Endothelial cell of umbilical vein (primary cell): Measurements from ENCODE around the gene PRKCSH. TPM values are rescaled to one million over a fixed set of nuclear protein-coding genes. Genes with fewer than 3 reads are reported as not detected.

ENCODE experiments used
- BruUV-seq: library from RNA; stranded (reverse); fragments of 400-500 nt; replicated peaks from 2 replicates; lab custom pipeline; 2021; lab: Mats Ljungman, UMichigan
- CTCF ChIA-PET: fragments of 300-600, 350-600 bp; sonication (Branson Sonifier 250); formaldehyde crosslinking; loops from one replicate; lab custom pipeline; 2021; ENCODE audit warnings: antibody characterized with exemption, inconsistent platforms; lab: Charles Lee
- POLR2A ChIA-PET: fragments of 300-600, 350-600 bp; sonication (Branson Sonifier 250); formaldehyde crosslinking; loops from one replicate; lab custom pipeline; 2021; ENCODE audit warnings: antibody characterized with exemption, inconsistent platforms; lab: Charles Lee
- DNase-seq: peaks from one replicate; pipeline ENCODE4 v3.0.0-alpha.2; 2011; ENCODE audit warnings: low read depth, low spot score
- FAIRE-seq: peaks from 2 replicates; lab custom pipeline; 2011; peaks lifted over from hg19 to GRCh38; lab: Jason Lieb, UNC
- H2AFZ ChIP-seq: 2 replicates; pipeline ENCODE4 v1.6.0; 2012; ENCODE audit warnings: low read depth, low read length, control low read depth, inconsistent platforms
- H3K27ac ChIP-seq: 2 replicates; pipeline ENCODE4 v1.5.1; 2011; ENCODE audit warnings: low read depth, mild to moderate bottlenecking, control low read depth, low read length, moderate library complexity; ENCODE audit not compliant: insufficient read depth
- H3K27me3 ChIP-seq, 2 experiments: 2 replicates each; pipeline versions ENCODE4 v1.6.0 to v1.6.1; 2011; ENCODE audit warnings: low read length in 2 of 2, mixed read lengths in 1 of 2; ENCODE audit not compliant: control insufficient read depth in 2 of 2, insufficient read depth in 2 of 2
- H3K36me3 ChIP-seq, 2 experiments: 2 replicates in 1 of 2; 3 replicates in 1 of 2; pipeline ENCODE4 v1.5.1; 2011; ENCODE audit warnings: low read length in 2 of 2, mild to moderate bottlenecking in 1 of 2, moderate library complexity in 1 of 2; ENCODE audit not compliant: control insufficient read depth in 2 of 2, insufficient read depth in 2 of 2; ENCODE audit errors: extremely low read depth in 1 of 2
- H3K4me1 ChIP-seq: 3 replicates; pipeline ENCODE4 v1.5.1; 2011; ENCODE audit warnings: mild to moderate bottlenecking, low read length; ENCODE audit not compliant: control insufficient read depth, insufficient read depth; ENCODE audit errors: extremely low read depth
- H3K4me2 ChIP-seq: 2 replicates; pipeline ENCODE4 v1.6.1; 2011; ENCODE audit warnings: low read length, control low read depth, mixed read lengths; ENCODE audit not compliant: insufficient read depth
- H3K4me3 ChIP-seq, 3 experiments: fragments of 200-600 bp in 1 of 3; sonication (generic), shearing (Covaris generic) in 1 of 3; replicated peaks in 1 of 3; 2 replicates each; pipeline ENCODE4 v1.5.1; 2011 to 2016; ENCODE audit warnings: control low read depth in 3 of 3, low read length in 3 of 3, mild to moderate bottlenecking in 2 of 3, inconsistent platforms in 1 of 3, low read depth in 1 of 3, moderate library complexity in 1 of 3; ENCODE audit not compliant: insufficient read depth in 1 of 3
- H3K79me2 ChIP-seq: 2 replicates; pipeline ENCODE4 v1.6.0; 2012; ENCODE audit warnings: low read length, inconsistent platforms; ENCODE audit not compliant: control insufficient read depth, insufficient read depth
- H3K9ac ChIP-seq: replicated peaks from 2 replicates; pipeline ENCODE3; 2011; ENCODE audit warnings: low read length, control low read depth; ENCODE audit not compliant: insufficient read depth; ENCODE audit errors: extremely low read depth
- H3K9me1 ChIP-seq: replicated peaks from 3 replicates; pipeline ENCODE4 v1.6.0; 2011; ENCODE audit warnings: mild to moderate bottlenecking, low read length; ENCODE audit not compliant: control insufficient read depth, insufficient read depth; ENCODE audit errors: extremely low read depth
- H3K9me3 ChIP-seq: replicated peaks from 2 replicates; pipeline ENCODE4 v1.5.1; 2012; ENCODE audit warnings: low read length, inconsistent platforms; ENCODE audit not compliant: control insufficient read depth, insufficient read depth
- H4K20me1 ChIP-seq: replicated peaks from 2 replicates; pipeline ENCODE3; 2011; ENCODE audit warnings: mild to moderate bottlenecking, low read length; ENCODE audit not compliant: control insufficient read depth, insufficient read depth; ENCODE audit errors: extremely low read depth
- CTCF ChIP-seq, 2 donors: IDR thresholded peaks; 1 replicate in 1 of 2; 2 replicates in 1 of 2; pipeline ENCODE4 v1.5.1; 2011; ENCODE audit warnings: low read length in 2 of 2, mild to moderate bottlenecking in 2 of 2, moderate library complexity in 2 of 2, control low read depth in 1 of 2, inconsistent platforms in 1 of 2, low read depth in 1 of 2; ENCODE audit not compliant: insufficient read depth in 1 of 2; ENCODE audit errors: extremely low read depth in 1 of 2
- EZH2 ChIP-seq: IDR thresholded peaks from 2 replicates; pipeline ENCODE4 v1.6.1; 2012; ENCODE audit warnings: borderline replicate concordance, low read depth, mild to moderate bottlenecking, moderate library complexity, low read length, inconsistent platforms; ENCODE audit not compliant: severe bottlenecking
- GATA2 ChIP-seq: IDR thresholded peaks from 2 replicates; pipeline ENCODE4 v1.7.0; 2011; ENCODE audit warnings: low read depth, mild to moderate bottlenecking, moderate library complexity, mixed read lengths, low read length; ENCODE audit not compliant: insufficient read length, insufficient read depth
- MAX ChIP-seq: IDR thresholded peaks from 2 replicates; pipeline ENCODE4 v1.6.1; 2011; ENCODE audit not compliant: insufficient read depth, insufficient read length
- MYC ChIP-seq: IDR thresholded peaks from one replicate; pipeline ENCODE4 v1.6.1; 2011; ENCODE audit warnings: mild to moderate bottlenecking, low read depth, low read length
- POLR2A ChIP-seq: IDR thresholded peaks from 2 replicates; pipeline ENCODE4 v1.6.1; 2012; ENCODE audit warnings: low read depth, mild to moderate bottlenecking, control low read depth, low read length
- POLR2AphosphoS5 ChIP-seq: IDR thresholded peaks from 2 replicates; pipeline ENCODE4 v1.6.1; 2012; ENCODE audit warnings: low read depth, mild to moderate bottlenecking, control low read depth, low read length, moderate library complexity; ENCODE audit not compliant: insufficient read depth
- dilution Hi-C: fragments of 300-500 bp; cut with MboI; formaldehyde crosslinking; loops from one replicate; pipeline ENCODE4 v1.15.0; 2019; ENCODE audit warnings: low sequenced_read_pairs; ENCODE audit not compliant: extremely low pct_ligation_motif_present
- intact Hi-C: fragments of 100-400 bp; cut with micrococcal nuclease; formaldehyde crosslinking; loops from one replicate; pipeline ENCODE4 v1.10.0; 2022
- polyA plus RNA-seq, 4 experiments: library from polyadenylated mRNA; depleted of rRNA in 3 of 4; stranded (reverse) in 3 of 4; unstranded in 1 of 4; fragments of >200 nt; gene quantifications; 2 replicates each; pipeline versions ENCODE4 v1.2.1 to v1.2.3, GENCODE V29; 2011 to 2012; ENCODE audit warnings: missing spikeins in 1 of 4
- total RNA-seq: library from RNA; stranded (reverse); gene quantifications from 2 replicates; pipeline ENCODE4 v1.2.3, GENCODE V29; 2021

Gene PRKCSH
- total and polyA plus RNA-seq, 2 donors (not counting 3 experiments of a cell fraction or from before 2014, with no cell fraction given), result 215 to 425 TPM

GRCh38 chr19:11450570-11451326 is 15.3 kb downstream of the PRKCSH start:
- CTCF ChIA-PET, result interaction anchor here (1.1 kb wide), 2 partner anchors 69 to 157 kb away, joined by 3 read pairs; no protein-coding TSS in a partner anchor
- dilution Hi-C loops, result no loop called here
- TF ChIP-seq GATA2 (no peak), CTCF (IDR thresholded peaks at IDR 0.05; ENCODE audit: extremely low read depth in 1 of 2, insufficient read depth in 1 of 2, low read depth in 1 of 2, low read length in 2 of 2) (no peak), MYC (no peak), MAX (no peak), POLR2AphosphoS5 (no peak), POLR2A (no peak), EZH2 (no peak)

More at GRCh38 chr19:11450570-11451326, 15.3 kb downstream of the PRKCSH start:
- no peaks in the 10 kb centered on the region for H3K79me2 ChIP-seq
- DNase-seq, result no peak
- H3K4me3 ChIP-seq, result no peak overlapping the region
- no peaks in the 10 kb centered on the region for H3K4me1 ChIP-seq
- H3K9me1 ChIP-seq, result no peaks in the 10 kb centered on the region
- H3K4me2 ChIP-seq, result no peak overlapping the region
- no peak overlapping the region for H3K9ac ChIP-seq
- H3K27ac ChIP-seq, result no peak overlapping the region
- no peaks in the 10 kb centered on the region for H4K20me1 ChIP-seq
- no peaks in the 10 kb centered on the region for H3K27me3 ChIP-seq
- peaks cover 2 to 17% of the 10 kb centered on the region in 2 experiments for H3K36me3 ChIP-seq
- TSS peak; percentile 66 for BruUV-seq
- intact Hi-C loops, result no loop called here
- H2AFZ ChIP-seq, result no peak overlapping the region
- POLR2A ChIA-PET, result interaction anchor here (0.6 kb wide), 1 partner anchor 19 kb away, joined by 3 read pairs; no protein-coding TSS in a partner anchor
- no peak for FAIRE-seq
- H3K9me3 ChIP-seq, result no peaks in the 10 kb centered on the region
